NCI-H510A (cell line): Measurements from ENCODE around the gene TRAF2.

Experiments used
- DNase-seq: peaks from one replicate; lab custom pipeline; 2025; lab: John Stamatoyannopoulos, UW

TRAF2 gene

GRCh38 chr9:136962163-136962562, 75.8 kb downstream of the TRAF2 start:
- no peak for DNase-seq

DNA sequence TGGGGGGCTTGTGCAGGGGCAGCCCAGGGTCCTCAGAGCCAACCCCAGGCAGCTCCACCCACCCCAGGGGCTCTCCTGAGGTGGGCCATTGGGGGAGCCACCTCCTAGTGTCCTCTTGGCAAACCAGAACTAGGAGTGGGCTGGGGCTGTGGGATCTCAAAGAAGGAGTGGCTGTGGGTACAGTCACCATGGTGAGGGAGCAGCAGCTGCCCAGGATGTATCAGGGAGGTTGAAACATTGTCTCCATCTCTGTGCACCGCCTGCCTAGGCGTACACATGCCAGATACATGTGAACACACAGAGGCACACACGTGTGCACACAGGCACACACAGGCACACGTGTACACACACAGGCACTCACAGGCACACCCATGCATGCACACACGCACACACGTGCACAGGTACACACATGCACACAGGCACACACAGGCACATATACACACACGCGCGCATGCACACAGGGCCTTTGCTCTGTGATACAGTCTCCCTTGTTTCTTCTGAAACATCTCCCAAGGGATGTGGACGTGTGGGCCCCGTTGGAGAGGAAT, 76.5 kb downstream of the TRAF2 start:
- DNase-seq = no peak

- DNase-seq = no peak
These were observed 77.0 kb downstream of the TRAF2 start for GRCh38 chr9:136963341-136963740.

DNA sequence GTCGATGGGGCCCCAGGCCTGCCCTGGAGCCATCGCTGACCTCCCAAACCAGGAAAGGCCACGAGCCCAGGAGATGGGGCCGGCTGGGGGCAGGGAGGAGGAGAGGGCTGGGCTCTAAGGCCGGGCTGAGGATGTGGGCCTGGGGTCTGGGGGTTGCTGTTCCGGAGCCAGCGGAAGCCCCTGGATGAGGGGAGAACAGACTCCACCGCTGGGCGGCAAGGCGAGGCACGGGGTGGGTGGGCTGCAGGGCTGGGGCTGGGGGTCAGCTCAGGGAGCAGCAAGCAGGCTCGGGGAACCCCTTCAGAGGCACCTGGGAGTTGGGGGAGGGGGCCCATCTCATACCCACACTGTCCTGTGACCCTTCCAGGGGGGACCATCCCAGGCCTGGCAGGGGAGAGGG, 77.4 kb downstream of the TRAF2 start:
- DNase-seq = no peak

DNA sequence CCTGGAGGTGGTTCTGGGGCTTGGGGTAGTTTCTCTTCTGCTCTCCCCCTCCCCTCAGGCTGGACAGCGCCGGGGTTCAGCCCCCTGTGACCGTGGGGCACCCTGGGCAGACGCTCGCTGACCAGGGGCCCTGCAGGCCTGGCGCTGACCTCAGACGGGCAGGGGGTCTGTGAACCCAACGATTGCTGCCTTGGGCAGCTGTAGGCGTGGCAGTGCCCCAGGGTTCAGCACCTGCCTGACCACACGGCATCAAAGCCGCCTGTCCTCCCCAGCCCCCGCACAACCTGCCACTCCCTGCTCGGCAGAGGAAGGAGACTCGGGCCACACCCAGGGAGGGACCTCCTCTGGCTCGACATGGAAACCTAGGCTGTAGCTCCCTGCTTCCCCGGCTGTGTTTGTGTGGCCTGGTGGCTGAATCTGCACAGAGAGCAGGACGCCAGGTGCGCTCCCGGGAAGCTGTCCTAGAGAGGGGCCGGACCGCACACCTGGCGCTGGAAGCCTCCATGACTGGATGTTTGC, 77.9 kb downstream of the TRAF2 start:
- peak; percentile 78 for DNase-seq

- no peak for DNase-seq
These were observed 78.6 kb downstream of the TRAF2 start for GRCh38 chr9:136964833-136965422.

DNA sequence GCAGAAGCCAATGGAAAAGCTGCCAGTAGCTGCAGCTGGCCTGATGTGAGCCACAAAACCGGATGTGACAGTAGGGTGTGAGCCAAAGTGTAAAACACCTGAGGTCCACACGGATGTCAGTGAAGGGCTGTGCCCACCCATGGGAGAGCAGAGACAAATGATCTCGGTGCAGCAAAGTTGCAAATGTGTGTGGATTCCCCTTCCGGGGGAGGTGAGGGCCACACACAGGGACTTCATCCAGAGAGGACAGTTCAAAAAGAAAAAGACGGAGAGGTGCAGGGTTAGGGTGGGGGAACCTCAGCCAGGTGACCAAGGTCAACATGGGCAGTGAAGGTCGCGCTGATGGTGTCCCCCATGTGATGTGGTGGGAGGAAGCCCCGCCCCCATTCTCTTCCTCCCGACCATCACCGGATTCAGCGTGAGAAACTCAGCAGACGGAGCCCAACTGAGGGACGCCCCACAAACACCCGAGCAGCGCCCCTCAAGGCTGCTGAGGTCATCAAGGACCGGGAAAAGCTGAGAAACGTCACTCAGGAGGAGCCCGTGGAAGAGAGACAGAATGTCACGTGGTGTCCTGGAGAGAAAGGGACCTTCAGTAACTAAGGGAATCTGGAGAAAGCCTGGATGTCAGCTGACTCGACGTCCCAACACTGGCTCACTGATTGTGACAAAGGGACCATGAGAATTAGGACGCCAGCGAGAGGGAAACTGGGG, 79.6 kb downstream of the TRAF2 start:
- no peak for DNase-seq

DNA sequence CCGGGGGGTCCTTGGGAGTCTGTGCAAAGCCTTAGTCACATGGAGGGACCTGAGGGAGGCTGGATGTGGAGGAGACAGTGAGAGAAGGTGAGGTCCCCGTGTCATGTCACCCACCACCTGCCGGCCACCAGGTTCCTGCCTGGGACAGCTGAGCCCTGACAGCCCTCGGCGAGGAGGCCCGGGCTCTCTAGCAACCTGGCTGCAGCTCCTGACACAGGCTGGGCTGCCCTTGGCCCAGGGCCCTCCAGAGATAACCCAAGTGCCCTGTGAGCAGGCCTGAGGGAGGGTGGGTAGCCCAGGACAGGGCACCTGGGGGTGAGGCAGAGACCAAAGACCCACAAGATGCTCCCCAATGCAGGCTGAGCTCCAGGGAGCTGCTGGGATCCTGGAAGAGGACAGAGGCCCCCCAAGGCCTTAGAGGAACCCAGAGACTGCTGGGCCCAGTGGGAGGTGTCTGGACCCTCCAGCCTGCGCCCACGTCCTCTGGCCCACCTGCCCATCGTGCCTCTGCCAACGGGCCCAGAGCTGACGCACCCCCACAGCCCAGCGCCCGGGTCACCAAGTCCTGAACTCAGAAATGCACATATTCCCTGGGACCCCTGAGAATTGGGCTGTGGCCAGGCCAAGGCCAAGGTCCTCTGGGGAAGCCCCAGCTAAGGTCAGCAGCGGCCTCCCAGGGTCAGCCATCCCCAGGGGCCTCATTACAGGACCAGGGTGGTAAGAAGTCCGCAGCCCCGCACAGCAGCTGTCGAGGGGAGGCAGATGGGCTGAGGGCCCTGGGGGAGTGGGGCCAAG, 82.2 kb downstream of the TRAF2 start:
- DNase-seq = no peak

DNA sequence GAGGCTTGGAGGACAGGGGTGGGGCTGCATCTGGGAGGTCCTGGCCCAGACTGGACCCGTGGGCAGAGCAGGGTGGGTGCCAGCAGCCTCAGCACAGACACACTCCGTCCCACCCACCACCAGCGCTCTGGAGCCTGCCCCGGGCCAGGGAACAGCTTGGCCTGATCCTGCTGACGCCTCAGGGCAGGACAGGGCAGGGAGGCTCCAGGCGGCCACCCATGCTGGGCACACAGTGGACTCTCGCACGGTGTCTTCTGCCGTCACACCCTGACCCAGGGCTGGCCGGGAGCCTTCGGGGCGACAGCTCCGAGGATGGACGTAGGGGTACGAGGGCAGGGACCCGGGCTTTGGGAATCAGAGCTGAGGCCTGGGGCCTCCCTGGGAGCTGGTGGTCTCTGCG, 82.8 kb downstream of the TRAF2 start:
- DNase-seq = no peak

DNA sequence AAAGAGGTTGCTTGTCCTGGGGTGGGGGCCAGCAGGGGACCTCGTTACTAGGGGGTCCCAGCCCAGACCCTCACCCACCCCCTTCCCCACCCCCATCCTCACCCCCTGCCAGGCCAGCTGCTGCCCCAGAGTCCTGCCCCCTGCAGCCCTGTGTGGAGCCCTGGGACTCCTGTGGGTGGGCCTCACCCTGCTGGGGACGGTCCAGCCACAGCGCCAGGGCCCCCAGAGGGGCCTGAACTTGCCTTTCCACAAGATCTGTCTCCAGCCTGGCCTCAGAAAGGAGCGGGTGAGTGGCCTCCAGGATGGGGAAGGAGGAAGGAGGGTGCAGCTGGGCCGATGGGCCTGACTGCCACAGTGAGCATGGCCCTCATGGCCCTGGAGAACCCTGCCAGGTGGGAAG, 83.5 kb downstream of the TRAF2 start:
- DNase-seq = no peak

- no peak for DNase-seq
These were observed 84.0 kb downstream of the TRAF2 start for GRCh38 chr9:136970361-136970760.

DNA sequence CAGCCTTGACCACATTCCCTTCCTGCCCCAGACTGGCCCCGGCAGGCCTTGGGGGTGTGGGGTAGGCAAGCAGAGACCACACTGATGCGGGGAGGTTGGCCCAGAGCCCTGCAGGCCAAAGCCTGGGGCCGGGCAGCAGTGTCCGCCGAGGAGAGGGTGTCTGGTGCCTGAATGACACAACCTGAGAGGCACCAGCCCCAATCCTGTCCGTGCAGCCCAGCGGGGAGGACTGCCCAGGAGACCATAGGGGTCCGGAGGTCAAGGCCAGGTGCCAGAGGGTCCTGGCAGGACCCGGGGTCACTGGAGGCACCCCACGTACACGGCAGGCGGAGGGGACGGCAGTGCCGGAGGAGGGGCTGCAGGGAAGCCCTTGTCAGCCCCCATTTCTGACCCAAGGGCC, 85.4 kb downstream of the TRAF2 start:
- DNase-seq = no peak

- no peak for DNase-seq
These were observed 86.0 kb downstream of the TRAF2 start for GRCh38 chr9:136972335-136972734.

GRCh38 chr9:136972743-136973142, 86.4 kb downstream of the TRAF2 start:
- no peak for DNase-seq

GRCh38 chr9:136973618-136974617, 87.6 kb downstream of the TRAF2 start:
- DNase-seq = no peak

DNA sequence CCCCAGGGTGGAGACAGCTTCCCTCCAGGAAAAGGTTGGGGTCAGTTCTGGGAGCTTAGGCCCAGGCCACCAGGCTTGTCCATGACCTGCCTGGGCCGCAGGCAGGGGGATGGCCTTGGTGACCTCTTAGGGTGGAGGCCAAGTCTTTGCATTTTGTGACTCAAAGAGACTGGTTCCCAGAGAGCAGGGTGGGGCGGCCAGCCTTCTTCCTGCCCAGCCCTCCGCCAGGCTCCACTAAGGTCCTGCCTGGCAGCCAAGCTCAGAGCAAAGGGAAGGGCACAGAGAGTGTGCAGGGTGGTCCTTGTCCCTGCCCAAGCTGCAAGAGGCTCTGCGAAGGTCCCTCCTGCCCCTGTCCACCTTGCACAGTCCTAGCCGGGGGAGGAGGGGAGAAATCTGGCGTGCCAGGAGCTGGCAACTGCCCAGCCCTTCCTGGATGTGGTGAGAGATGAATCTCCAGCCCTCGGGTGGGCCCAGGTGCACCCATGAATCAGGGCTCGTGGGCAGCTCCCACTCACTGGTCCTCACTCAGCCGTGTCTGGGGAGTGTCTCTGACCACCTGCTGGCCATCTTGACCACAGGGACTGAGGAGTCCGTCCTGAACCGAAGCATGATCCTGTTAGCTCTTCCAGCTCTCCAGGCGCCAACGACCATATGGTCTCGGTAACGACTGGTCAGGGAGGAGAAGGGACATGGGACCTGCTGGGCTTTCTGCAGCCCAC, 88.7 kb downstream of the TRAF2 start:
- no peak for DNase-seq

DNA sequence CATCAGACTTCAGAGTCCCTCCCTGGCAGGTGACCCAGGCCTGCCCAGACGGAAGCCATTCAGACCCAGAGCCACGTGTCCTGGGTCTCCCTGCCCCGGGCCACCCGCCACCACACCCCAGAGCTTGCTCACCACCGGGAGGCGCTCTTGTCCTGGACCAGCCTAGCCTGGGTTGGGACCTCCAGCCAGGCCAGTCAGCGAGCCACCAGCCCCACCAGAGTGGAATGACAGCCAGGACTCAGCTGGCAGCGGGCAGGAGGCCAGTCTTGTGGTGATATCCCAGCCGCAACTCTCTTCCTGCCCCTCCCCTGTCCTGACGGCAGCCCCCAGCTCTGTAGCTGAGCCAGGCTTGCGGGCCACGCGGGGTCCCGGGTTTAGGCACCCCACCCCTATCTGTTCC, 89.3 kb downstream of the TRAF2 start:
- DNase-seq = no peak
